Adrenal gland (tissue), 19 donors: ENCODE data around the gene NMT1. TPM values are rescaled to one million over a fixed set of nuclear protein-coding genes. Genes with fewer than 3 reads are reported as not detected.
A peak's percentile ranks its signal among the peaks of the same experiment; 100 is the strongest.

Source experiments
- DNase-seq, 7 donors: peaks; one replicate each; pipeline ENCODE4 v3.0.0-alpha.2; 2019 to 2020
- H3K27ac ChIP-seq, 5 donors: fragments of 200-600 bp; sonication (generic) in 4 of 5; 1 replicate in 3 of 5; 2 replicates in 2 of 5; pipeline versions ENCODE4 v1.5.1 to v1.8.0; 2016 to 2020; ENCODE audit warnings: mild to moderate bottlenecking in 1 of 5
- H3K27me3 ChIP-seq: fragments of 200-600 bp; 2 replicates; pipeline ENCODE4 v1.8.0; 2021
- H3K36me3 ChIP-seq, 2 donors: fragments of 200-600 bp; replicated peaks in 1 of 2; 1 replicate in 1 of 2; 2 replicates in 1 of 2; pipeline versions ENCODE4 v1.5.1 to v1.8.0; 2018 to 2022
- H3K4me1 ChIP-seq, 2 donors: fragments of 200-600 bp; replicated peaks in 1 of 2; 1 replicate in 1 of 2; 2 replicates in 1 of 2; pipeline versions ENCODE4 v1.5.1 to v1.8.0; 2018 to 2021
- H3K4me3 ChIP-seq, 4 donors: fragments of 200-600 bp; sonication (generic) in 3 of 4; one replicate each; pipeline ENCODE4 v1.5.1; 2016 to 2018
- H3K9me3 ChIP-seq, 3 donors: fragments of 200-600 bp; sonication (generic) in 1 of 3; replicated peaks in 1 of 3; 1 replicate in 2 of 3; 2 replicates in 1 of 3; pipeline versions ENCODE4 v1.5.1 to v1.8.0; 2016 to 2021
- CTCF ChIP-seq, 6 experiments: fragments of 450-650 bp in 4 of 6; fragments of 200-600 bp in 2 of 6; sonication (generic) in 1 of 6; IDR thresholded peaks; 1 replicate in 5 of 6; 2 replicates in 1 of 6; pipeline versions ENCODE4 v1.5.1 to v1.8.0; 2016 to 2021; ENCODE audit warnings: antibody characterized with exemption in 6 of 6, mild to moderate bottlenecking in 2 of 6, moderate library complexity in 1 of 6
- POLR2A ChIP-seq, 2 donors: fragments of 450-650 bp; IDR thresholded peaks; one replicate each; pipeline ENCODE4 v1.6.1; 2017; ENCODE audit warnings: antibody characterized with exemption in 2 of 2, mild to moderate bottlenecking in 2 of 2, moderate library complexity in 1 of 2
- WGBS, 4 donors: extraction: QIAGEN DNeasy Blood & Tissue Kit in 2 of 4; methylation state at CpG; one replicate each; pipeline versions ENCODE4 v1.1.5 to v1.1.7; 2013 to 2017; 5-methylcytosine and 5-hydroxymethylcytosine counted together
- intact Hi-C, 2 donors: fragments of 100-400 bp; cut with DNase I; formaldehyde crosslinking; loops; one replicate each; pipeline versions ENCODE4 v1.14.1 to v1.15.0; 2022 to 2023
- long read RNA-seq, 10 donors: library from polyadenylated mRNA in 3 of 10; unstranded in 2 of 10; stranded (forward) in 1 of 10; transcript quantifications; one replicate each; pipeline ENCODE4 v2.0.0 and lab custom pipeline, GENCODE V29; 2021 to 2026
- polyA plus RNA-seq, 3 donors: library from polyadenylated mRNA; stranded (reverse); fragments of 200-250 nt in 2 of 3; fragments of 350-450 nt in 1 of 3; fragmentation: Illumina TruSeq in 1 of 3; extraction: RNeasy Lipid Tissue Mini Kit (QIAGEN cat#74804) in 1 of 3; gene quantifications; one replicate each; pipeline ENCODE4 v1.2.3, GENCODE V29; 2013 to 2014
- total RNA-seq, 9 donors: library from RNA; depleted of rRNA in 4 of 9; stranded (reverse); fragments of >200 nt in 4 of 9; fragments of 120-200 nt in 1 of 9; fragmentation: NEBNext Ultra II Directional in 1 of 9; extraction: Animal tissue kit (Norgen Biotek cat#: 25700) in 1 of 9; gene quantifications; one replicate each; pipeline versions ENCODE4 v1.1.0 to v1.2.4, GENCODE V29; 2013 to 2023
- donor health status: healthy with polysubstance abuse.
- donor health status: Bipolar disorder and iron deficiency.
- donor health status: DM: yes; HTN: yes; CAD: no.
- donor health status: DM: no; HTN: no; CAD: no.
- donor health status: DM: no; HTN: no; CAD: no.
- donor health status: DM: yes; HTN: yes; CAD: no.

Gene NMT1
- 100 to 1,000 TPM in 7 of 9 donors, 10 to 100 TPM in 2; 85.9 to 174 (median 129) TPM for total RNA-seq
- polyA plus RNA-seq = 100 to 1,000 TPM; 119 to 170 (median 163) TPM
- long read RNA-seq, donor 1, full-length matches to known transcripts = 16 of 63 reads
- long read RNA-seq, donor 1, partial matches to known transcripts = 47 of 63 reads
- long read RNA-seq, donor 1, other reads (novel, unspliced or antisense) = 0 of 63 reads
- long read RNA-seq, donor 2, full-length matches to known transcripts = 8 of 13 reads
- long read RNA-seq, donor 2, partial matches to known transcripts = 5 of 13 reads
- long read RNA-seq, donor 2, other reads (novel, unspliced or antisense) = 0 of 13 reads
- long read RNA-seq, donor 3, full-length matches to known transcripts = 12 of 40 reads
- long read RNA-seq, donor 3, partial matches to known transcripts = 28 of 40 reads
- long read RNA-seq, donor 3, other reads (novel, unspliced or antisense) = 0 of 40 reads
- long read RNA-seq, donor 4, full-length matches to known transcripts = 7 of 15 reads
- long read RNA-seq, donor 4, partial matches to known transcripts = 1 of 15 reads
- long read RNA-seq, donor 4, other reads (novel, unspliced or antisense) = 7 of 15 reads
- long read RNA-seq, donor 5, full-length matches to known transcripts = 105 of 164 reads
- long read RNA-seq, donor 5, partial matches to known transcripts = 38 of 164 reads
- long read RNA-seq, donor 5, other reads (novel, unspliced or antisense) = 21 of 164 reads
- long read RNA-seq, donor 6, full-length matches to known transcripts = 8 of 23 reads
- long read RNA-seq, donor 6, partial matches to known transcripts = 5 of 23 reads
- long read RNA-seq, donor 6, other reads (novel, unspliced or antisense) = 10 of 23 reads
- long read RNA-seq, donor 7, full-length matches to known transcripts = 7 of 26 reads
- long read RNA-seq, donor 7, partial matches to known transcripts = 19 of 26 reads
- long read RNA-seq, donor 7, other reads (novel, unspliced or antisense) = 0 of 26 reads
- long read RNA-seq, donor 8, full-length matches to known transcripts = 17 of 38 reads
- long read RNA-seq, donor 8, partial matches to known transcripts = 16 of 38 reads
- long read RNA-seq, donor 8, other reads (novel, unspliced or antisense) = 5 of 38 reads
- long read RNA-seq, donor 9, full-length matches to known transcripts = 16 of 40 reads
- long read RNA-seq, donor 9, partial matches to known transcripts = 24 of 40 reads
- long read RNA-seq, donor 9, other reads (novel, unspliced or antisense) = 0 of 40 reads
- long read RNA-seq, donor 10, full-length matches to known transcripts = 4 of 14 reads
- long read RNA-seq, donor 10, partial matches to known transcripts = 10 of 14 reads
- long read RNA-seq, donor 10, other reads (novel, unspliced or antisense) = 0 of 14 reads

GRCh38 chr17:45060797-45061605 is at the start of gene NMT1:
Gene NMT1, plus strand, starts transcription at chr17:45061317. Its CDS starts 13 bp downstream, at chr17:45061330.
- no peaks in the 10 kb centered on the region for H3K36me3 ChIP-seq
- peak within 1 kb of the TSS; percentile 46 to 68 (median 56) for H3K4me3 ChIP-seq
- no peaks in the 10 kb centered on the region for H3K9me3 ChIP-seq
- intact Hi-C loops = no loop called here
- TF ChIP-seq CTCF (IDR thresholded peaks at IDR 0.05) (peak in 1 of 6 experiments; percentile 12), POLR2A (IDR thresholded peaks at IDR 0.05) (peak; percentile 87 to 88)
- 0 to 1% (median 1%) methylated on average over 20 to 50 of the region's 50 CpGs for WGBS, 4 donors
- peak within 1 kb of the TSS; percentile 79 to 98 (median 88) for H3K27ac ChIP-seq
- no peaks in the 10 kb centered on the region for H3K27me3 ChIP-seq
- peaks cover 40 to 60% of the 10 kb centered on the region in 2 donors for H3K4me1 ChIP-seq
- DNase-seq = peak; percentile 95 to 100 (median 99)

GRCh38 chr17:45011767-45012166 is 49.4 kb upstream of the NMT1 start:
- H3K36me3 ChIP-seq = no peaks in the 10 kb centered on the region
- H3K4me3 ChIP-seq = no peak overlapping the region
- H3K27me3 ChIP-seq = no peaks in the 10 kb centered on the region
- WGBS, 4 donors = 91 to 100% (median 96%) methylated on average over 1 of the region's 1 CpG
- H3K9me3 ChIP-seq = no peaks in the 10 kb centered on the region
- intact Hi-C loops = loop anchor here in 1 of 2 donors (10.0 kb wide), 1 partner anchor 237 kb away; no protein-coding TSS in a partner anchor
- H3K27ac ChIP-seq = no peak overlapping the region
- no peak for DNase-seq
- H3K4me1 ChIP-seq = no peaks in the 10 kb centered on the region
- TF ChIP-seq CTCF (IDR thresholded peaks at IDR 0.05) (no peak), POLR2A (IDR thresholded peaks at IDR 0.05) (no peak)

GRCh38 chr17:45013021-45013997 is 47.8 kb upstream of the NMT1 start:
- H3K9me3 ChIP-seq = no peaks in the 10 kb centered on the region
- H3K4me3 ChIP-seq = no peak overlapping the region
- no peaks in the 10 kb centered on the region for H3K36me3 ChIP-seq
- no peaks in the 10 kb centered on the region for H3K27me3 ChIP-seq
- intact Hi-C loops = loop anchor here in 1 of 2 donors (10.0 kb wide), 1 partner anchor 239 kb away; no protein-coding TSS in a partner anchor
- H3K4me1 ChIP-seq = peaks cover 0 to 3% of the 10 kb centered on the region in 2 donors
- H3K27ac ChIP-seq = no peak overlapping the region
- 74 to 76% (median 75%) methylated on average over 12 to 17 of the region's 17 CpGs for WGBS, 4 donors
- TF ChIP-seq CTCF (IDR thresholded peaks at IDR 0.05) = no peak
- no peak for TF ChIP-seq POLR2A (IDR thresholded peaks at IDR 0.05)
- DNase-seq = no peak
